CD4-positive, alpha-beta T cell (primary cell): ENCODE measurements around the gene NOD1. TPM values are rescaled to one million over a fixed set of nuclear protein-coding genes. Genes with fewer than 3 reads are reported as not detected.
A peak's percentile ranks its signal among the peaks of the same experiment; 100 is the strongest.

Source experiments
- ATAC-seq: fragments of 200-7000 bp; cut with Tn5 transposase; one replicate; pipeline ENCODE4 v1.10.0; 2022; ENCODE audit warnings: mild to moderate bottlenecking; ENCODE audit not compliant: poor library complexity
- CTCF ChIA-PET: fragments of 350-600 bp; sonication (Branson Sonifier 250); formaldehyde crosslinking; loops from one replicate; lab custom pipeline; 2021; ENCODE audit warnings: antibody characterized with exemption, inconsistent platforms; lab: Charles Lee
- POLR2A ChIA-PET: fragments of 350-600 bp; sonication (Branson Sonifier 250); formaldehyde crosslinking; loops from one replicate; lab custom pipeline; 2021; ENCODE audit warnings: antibody characterized with exemption, inconsistent platforms; lab: Charles Lee
- DNase-seq, 14 experiments: peaks; one replicate each; pipeline ENCODE4 v3.0.0-alpha.2; 2013 to 2020; ENCODE audit warnings: mixed read lengths in 2 of 14
- H3K27ac ChIP-seq, 2 donors: one replicate each; pipeline versions ENCODE4 v1.5.1 to v1.7.0; 2013; ENCODE audit warnings: low read length in 2 of 2, low read depth in 1 of 2, mild to moderate bottlenecking in 1 of 2
- H3K27me3 ChIP-seq, 2 experiments: 1 replicate in 1 of 2; 2 replicates in 1 of 2; pipeline versions ENCODE4 v1.6.1 to v1.7.0; 2013; ENCODE audit warnings: low read length in 2 of 2, control low read depth in 1 of 2, mild to moderate bottlenecking in 1 of 2, moderate library complexity in 1 of 2; ENCODE audit not compliant: insufficient read depth in 2 of 2, control insufficient read depth in 1 of 2
- H3K36me3 ChIP-seq: one replicate; pipeline ENCODE4 v1.6.1; 2013; ENCODE audit warnings: low read length, control low read depth; ENCODE audit not compliant: insufficient read depth
- H3K4me1 ChIP-seq: one replicate; pipeline ENCODE4 v1.6.1; 2013; ENCODE audit warnings: low read length, control low read depth; ENCODE audit not compliant: insufficient read depth
- H3K4me3 ChIP-seq: one replicate; pipeline ENCODE4 v1.5.1; 2013; ENCODE audit warnings: mild to moderate bottlenecking, low read length, moderate library complexity
- H3K9me3 ChIP-seq, 2 experiments: 1 replicate in 1 of 2; 2 replicates in 1 of 2; pipeline versions ENCODE4 v1.6.1 to v1.7.0; 2013; ENCODE audit warnings: low read length in 2 of 2, mild to moderate bottlenecking in 2 of 2, control low read depth in 1 of 2, moderate library complexity in 1 of 2; ENCODE audit not compliant: control insufficient read depth in 1 of 2, insufficient read depth in 1 of 2
- H3K27ac Mint-ChIP-seq: one replicate; pipeline ENCODE4 v1.8.0; 2020; ENCODE audit warnings: mixed read lengths
- H3K27me3 Mint-ChIP-seq: one replicate; pipeline ENCODE4 v1.8.0; 2021; ENCODE audit warnings: mixed read lengths
- H3K36me3 Mint-ChIP-seq: one replicate; pipeline ENCODE4 v1.8.0; 2021; ENCODE audit warnings: low read depth, mixed read lengths
- H3K4me1 Mint-ChIP-seq: one replicate; pipeline ENCODE4 v1.8.0; 2021; ENCODE audit warnings: low read depth, mixed read lengths
- H3K4me3 Mint-ChIP-seq: one replicate; pipeline ENCODE4 v1.8.0; 2020; ENCODE audit warnings: mild to moderate bottlenecking, mixed read lengths
- H3K9me3 Mint-ChIP-seq: one replicate; pipeline ENCODE4 v1.8.0; 2020; ENCODE audit warnings: mixed read lengths
- intact Hi-C, 2 experiments: fragments of 100-400 bp; cut with DNase I in 1 of 2; cut with micrococcal nuclease in 1 of 2; formaldehyde crosslinking; loops; one replicate each; pipeline versions ENCODE4 v1.15.1 to v1.9.0; 2023 to 2025; cut with DNase I, micrococcal nuclease
- total RNA-seq, 174 experiments: library from RNA in 2 of 174; stranded (reverse) in 2 of 174; gene quantifications; one replicate each; pipeline ENCODE4 v1.2.3 and lab custom pipeline; 2021 to 2026
- TF ChIP-seq, protein P1 (sequence below): fragments of 200-600 bp; IDR thresholded peaks from one replicate; pipeline ENCODE4 v1.8.0; 2022; ENCODE audit warnings: antibody characterized with exemption, mild to moderate bottlenecking

Gene NOD1
- total RNA-seq, 2 experiments from 2014 or later, result 11.6 to 12.6 TPM

DNA sequence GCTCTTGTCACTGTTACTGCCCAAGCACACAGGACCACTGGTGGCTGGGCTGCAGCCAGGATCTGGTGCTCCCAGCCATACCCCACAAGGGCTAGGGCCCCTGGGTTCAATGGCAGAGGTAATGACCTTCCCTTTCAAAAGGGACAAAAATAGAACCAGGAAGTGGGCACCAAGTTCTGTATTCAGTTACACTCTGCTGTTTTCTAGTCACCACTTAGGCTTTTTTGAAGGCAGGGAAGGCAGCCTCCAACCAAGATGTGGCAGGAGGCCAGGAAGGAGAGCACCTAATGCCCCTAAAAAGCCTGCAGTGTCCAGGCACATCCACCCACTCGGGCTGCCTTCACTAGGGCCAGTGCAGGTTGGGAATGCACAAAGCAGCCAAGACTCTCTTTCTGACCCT lies 47.8 kb downstream of the NOD1 start:
- DNase-seq, result no peak
- no peak overlapping the region for H3K27ac Mint-ChIP-seq
- no peaks in the 10 kb centered on the region for H3K27me3 Mint-ChIP-seq
- Histone ChIP-seq H3K4me3 (no peak overlapping the region), H3K36me3 (peaks cover 40% of the 10 kb centered on the region), H3K27ac (no peak overlapping the region), H3K27me3 (no peaks in the 10 kb centered on the region), H3K4me1 (no peaks in the 10 kb centered on the region), H3K9me3 (no peaks in the 10 kb centered on the region)
- H3K4me1 Mint-ChIP-seq, result no peaks in the 10 kb centered on the region
- peaks cover 90% of the 10 kb centered on the region for H3K36me3 Mint-ChIP-seq
- ChIA-PET POLR2A (no interaction called here), CTCF (no interaction called here)
- TF ChIP-seq, protein P1, sequence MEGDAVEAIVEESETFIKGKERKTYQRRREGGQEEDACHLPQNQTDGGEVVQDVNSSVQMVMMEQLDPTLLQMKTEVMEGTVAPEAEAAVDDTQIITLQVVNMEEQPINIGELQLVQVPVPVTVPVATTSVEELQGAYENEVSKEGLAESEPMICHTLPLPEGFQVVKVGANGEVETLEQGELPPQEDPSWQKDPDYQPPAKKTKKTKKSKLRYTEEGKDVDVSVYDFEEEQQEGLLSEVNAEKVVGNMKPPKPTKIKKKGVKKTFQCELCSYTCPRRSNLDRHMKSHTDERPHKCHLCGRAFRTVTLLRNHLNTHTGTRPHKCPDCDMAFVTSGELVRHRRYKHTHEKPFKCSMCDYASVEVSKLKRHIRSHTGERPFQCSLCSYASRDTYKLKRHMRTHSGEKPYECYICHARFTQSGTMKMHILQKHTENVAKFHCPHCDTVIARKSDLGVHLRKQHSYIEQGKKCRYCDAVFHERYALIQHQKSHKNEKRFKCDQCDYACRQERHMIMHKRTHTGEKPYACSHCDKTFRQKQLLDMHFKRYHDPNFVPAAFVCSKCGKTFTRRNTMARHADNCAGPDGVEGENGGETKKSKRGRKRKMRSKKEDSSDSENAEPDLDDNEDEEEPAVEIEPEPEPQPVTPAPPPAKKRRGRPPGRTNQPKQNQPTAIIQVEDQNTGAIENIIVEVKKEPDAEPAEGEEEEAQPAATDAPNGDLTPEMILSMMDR, result no peak
- H3K9me3 Mint-ChIP-seq, result no peaks in the 10 kb centered on the region
- no peak for ATAC-seq
- intact Hi-C loops, result no loop called here
- H3K4me3 Mint-ChIP-seq, result no peak overlapping the region

DNA sequence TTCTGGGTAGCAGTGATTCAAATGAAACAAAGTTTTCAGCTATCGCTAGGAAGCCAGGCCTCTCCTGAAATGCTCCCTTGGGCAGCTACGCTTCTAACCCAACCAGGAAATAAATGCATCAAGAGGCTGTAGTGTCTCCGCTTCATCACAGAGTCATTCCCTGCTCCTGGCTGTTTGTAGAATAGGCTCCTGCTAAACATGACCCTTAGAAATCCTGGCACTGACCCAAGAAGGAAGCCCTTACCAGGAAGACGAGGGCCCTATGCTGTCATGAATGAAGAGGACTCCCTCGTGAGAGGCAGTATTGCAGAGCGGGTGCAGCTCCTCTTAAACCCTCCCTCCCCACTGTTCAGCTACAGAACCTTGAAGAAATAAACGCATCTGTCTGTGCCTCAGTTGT lies 48.3 kb downstream of the NOD1 start:
- intact Hi-C loops, result no loop called here
- no peak for ATAC-seq
- Mint-ChIP-seq H3K27ac (no peak overlapping the region), H3K36me3 (peaks cover 90% of the 10 kb centered on the region), H3K9me3 (no peaks in the 10 kb centered on the region), H3K27me3 (no peaks in the 10 kb centered on the region), H3K4me1 (no peaks in the 10 kb centered on the region), H3K4me3 (no peak overlapping the region)
- H3K27ac ChIP-seq, result no peak overlapping the region
- H3K4me3 ChIP-seq, result no peak overlapping the region
- no peaks in the 10 kb centered on the region for H3K9me3 ChIP-seq
- CTCF ChIA-PET, result no interaction called here
- POLR2A ChIA-PET, result no interaction called here
- no peaks in the 10 kb centered on the region for H3K4me1 ChIP-seq
- TF ChIP-seq, protein P1, result no peak
- no peak for DNase-seq
- H3K36me3 ChIP-seq, result peaks cover 42% of the 10 kb centered on the region
- H3K27me3 ChIP-seq, result no peaks in the 10 kb centered on the region

DNA sequence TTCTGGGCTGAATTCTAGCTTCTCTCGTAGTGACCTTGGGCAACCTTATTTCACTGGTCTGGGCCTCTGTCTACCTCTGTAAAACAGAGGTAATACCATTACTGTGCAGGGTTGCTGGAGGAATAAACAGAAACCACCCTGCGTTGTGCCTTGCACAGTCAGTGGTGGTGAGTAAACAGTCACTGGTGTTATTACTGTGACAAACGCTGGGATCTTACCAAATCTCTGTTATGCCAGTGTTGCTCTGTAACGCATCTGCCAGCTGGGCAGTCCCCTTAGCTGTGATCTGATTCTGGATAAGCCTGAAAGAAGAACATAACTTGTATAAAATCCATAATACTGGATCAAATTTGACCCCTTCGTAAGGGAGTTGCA lies 49.4 kb downstream of the NOD1 start:
- no peak overlapping the region for H3K4me3 ChIP-seq
- H3K9me3 ChIP-seq, result peaks cover 0 to 4% of the 10 kb centered on the region in 2 experiments
- peaks cover 90% of the 10 kb centered on the region for H3K36me3 Mint-ChIP-seq
- intact Hi-C loops, result no loop called here
- ATAC-seq, result no peak
- peak in 2 of 14 experiments; percentile 23 to 37 for DNase-seq
- CTCF ChIA-PET, result no interaction called here
- H3K4me1 Mint-ChIP-seq, result no peaks in the 10 kb centered on the region
- H3K27ac ChIP-seq, result no peak overlapping the region
- H3K27me3 Mint-ChIP-seq, result no peaks in the 10 kb centered on the region
- H3K36me3 ChIP-seq, result peaks cover 42% of the 10 kb centered on the region
- no peak overlapping the region for H3K27ac Mint-ChIP-seq
- TF ChIP-seq, protein P1, result no peak
- no peaks in the 10 kb centered on the region for H3K27me3 ChIP-seq
- H3K4me3 Mint-ChIP-seq, result no peak overlapping the region
- POLR2A ChIA-PET, result no interaction called here
- no peaks in the 10 kb centered on the region for H3K4me1 ChIP-seq
- no peaks in the 10 kb centered on the region for H3K9me3 Mint-ChIP-seq
